Stimulated activated naive CD8-positive, alpha-beta T cell treated with anti-CD3 and anti-CD28 coated beads, Interleukin-15, amount 100 ng/mL, for 72 hours (primary cell): ENCODE measurements around the gene SUMF1.
A peak's percentile ranks its signal among the peaks of the same experiment; 100 is the strongest.
"Not testable (repeated sequence)": the region's sequence is repeated elsewhere in the genome, so short reads cannot be mapped to it uniquely, and the experiment has no call there.

Experiments
- ATAC-seq: fragments of 150-1000 bp; cut with Tn5 transposase; 2 replicates; pipeline ENCODE4 v1.10.0; 2021; ENCODE audit warnings: mild to moderate bottlenecking, moderate library complexity
- DNase-seq, 2 donors: peaks; one replicate each; pipeline ENCODE4 v3.0.0; 2021 to 2022
- H3K27ac Mint-ChIP-seq, 2 donors: one replicate each; pipeline ENCODE4 v1.8.0; 2022; ENCODE audit warnings: mild to moderate bottlenecking in 2 of 2, mixed read lengths in 2 of 2, moderate library complexity in 2 of 2
- H3K27me3 Mint-ChIP-seq: one replicate; pipeline ENCODE4 v1.8.0; 2022; ENCODE audit warnings: mixed read lengths
- H3K4me1 Mint-ChIP-seq: one replicate; pipeline ENCODE4 v1.8.0; 2022; ENCODE audit warnings: mild to moderate bottlenecking, mixed read lengths
- H3K4me3 Mint-ChIP-seq, 2 donors: one replicate each; pipeline ENCODE4 v1.8.0; 2022; ENCODE audit warnings: mild to moderate bottlenecking in 2 of 2, mixed read lengths in 2 of 2, moderate library complexity in 1 of 2
- H3K9me3 Mint-ChIP-seq, 2 donors: one replicate each; pipeline ENCODE4 v1.8.0; 2022; ENCODE audit warnings: mixed read lengths in 2 of 2

SUMF1 gene

GRCh38 chr3:4491855-4492207 lies 24.8 kb upstream of the SUMF1 start:
- H3K27ac Mint-ChIP-seq, result no peak overlapping the region

DNA sequence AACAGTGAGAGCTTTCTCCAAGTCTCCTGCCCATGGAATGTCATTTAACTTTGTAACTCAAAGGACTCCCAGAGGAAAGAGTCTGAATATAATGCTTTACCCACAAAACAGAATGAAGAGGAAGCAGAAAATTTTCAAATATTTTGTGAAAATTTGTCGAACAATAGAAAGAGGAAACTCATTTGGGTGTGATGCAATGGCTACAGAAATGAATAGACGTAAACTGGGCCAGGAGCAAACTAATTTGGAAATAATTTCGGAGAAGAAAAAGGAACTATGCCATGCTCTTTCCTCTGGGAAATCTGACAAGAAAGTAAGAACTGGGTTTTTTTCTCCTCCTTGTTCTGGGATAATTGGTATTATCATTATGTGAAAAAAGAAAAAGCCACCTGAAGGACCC lies 11.2 kb upstream of the SUMF1 start:
- Mint-ChIP-seq H3K4me3 (no peak overlapping the region), H3K27ac (no peak overlapping the region), H3K4me1 (peaks cover 12% of the 10 kb centered on the region), H3K9me3 (no peaks in the 10 kb centered on the region), H3K27me3 (peaks cover 16% of the 10 kb centered on the region)
- DNase-seq (no peak), ATAC-seq (no peak)

More at GRCh38 chr3:4491855-4492207, 24.8 kb upstream of the SUMF1 start:
- DNase-seq (no peak), ATAC-seq (no peak)
- Mint-ChIP-seq H3K4me1 (peaks cover 33% of the 10 kb centered on the region), H3K27me3 (peaks cover 10% of the 10 kb centered on the region), H3K9me3 (no peaks in the 10 kb centered on the region), H3K4me3 (peak overlapping the region; percentile 86 to 97)

DNA sequence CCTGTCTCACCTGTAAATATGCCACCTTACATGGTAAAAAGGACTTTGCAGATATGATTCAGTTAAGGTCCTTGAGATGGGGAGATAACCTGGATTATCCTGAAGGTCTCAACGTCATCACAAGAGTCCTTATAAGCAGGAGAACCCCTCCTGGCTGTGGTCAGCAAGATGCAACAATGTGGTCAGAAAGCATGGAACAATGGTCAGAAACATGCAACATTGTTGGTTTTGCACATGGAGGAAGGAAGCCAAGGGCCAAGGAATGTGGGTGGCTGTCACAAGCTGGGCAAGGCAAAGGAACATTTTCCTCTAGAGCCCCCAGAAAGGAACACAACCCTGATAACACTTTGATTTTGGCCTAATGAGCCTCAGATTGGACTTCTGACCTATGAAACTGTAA lies 9.4 kb upstream of the SUMF1 start:
- ATAC-seq, result no peak
- Mint-ChIP-seq H3K4me3 (no peak overlapping the region), H3K27ac (no peak overlapping the region), H3K4me1 (peaks cover 12% of the 10 kb centered on the region), H3K9me3 (no peaks in the 10 kb centered on the region), H3K27me3 (peaks cover 31% of the 10 kb centered on the region)
- no peak for DNase-seq

- no peak for ATAC-seq
- H3K27me3 Mint-ChIP-seq, result peaks cover 31% of the 10 kb centered on the region
- H3K4me3 Mint-ChIP-seq, result no peak overlapping the region
- DNase-seq, result no peak
- peaks cover 12% of the 10 kb centered on the region for H3K4me1 Mint-ChIP-seq
- no peaks in the 10 kb centered on the region for H3K9me3 Mint-ChIP-seq
- H3K27ac Mint-ChIP-seq, result no peak overlapping the region
These were observed 8.7 kb upstream of the SUMF1 start for GRCh38 chr3:4475804-4476203.

DNA sequence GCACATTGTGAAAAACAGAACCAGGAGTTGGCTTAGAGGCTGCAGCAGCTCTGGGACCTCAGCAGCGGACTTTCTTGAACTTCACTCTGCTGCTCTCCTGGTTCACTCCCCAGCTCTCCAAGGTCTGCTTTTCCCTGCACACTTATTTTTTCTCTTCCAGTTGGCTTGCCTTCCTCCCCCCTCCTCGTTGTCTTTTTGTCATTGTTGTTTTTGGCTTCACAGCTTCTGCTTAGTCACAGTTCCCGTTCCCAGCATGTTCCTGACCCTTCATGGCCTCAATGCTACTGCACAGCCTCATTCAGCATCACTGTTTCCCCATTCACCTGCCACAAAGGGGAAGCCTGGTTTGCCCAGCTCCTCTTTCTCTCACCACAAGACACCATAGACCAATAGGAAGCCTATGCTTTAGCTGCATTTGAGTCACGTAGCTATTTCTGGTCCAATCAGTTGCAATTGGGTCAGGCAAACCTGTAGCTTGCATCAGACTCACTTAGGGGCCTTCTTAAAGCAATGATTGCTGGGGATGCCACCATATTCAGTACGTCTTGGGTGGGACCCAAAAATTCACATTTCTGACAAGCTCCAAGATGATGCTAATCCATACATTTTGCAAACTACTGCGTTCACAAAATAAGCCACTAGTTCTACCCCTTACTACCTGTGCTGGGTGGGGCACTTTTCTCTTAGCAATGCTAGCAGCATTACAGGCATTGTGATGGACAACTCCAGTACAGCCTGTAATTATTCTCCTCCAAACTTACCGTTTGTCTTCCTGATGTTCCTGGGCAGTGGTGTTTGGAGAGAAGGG lies 7.8 kb upstream of the SUMF1 start:
- peak overlapping the region; percentile 28 to 86 for H3K27ac Mint-ChIP-seq
- peaks cover 12% of the 10 kb centered on the region for H3K4me1 Mint-ChIP-seq
- H3K9me3 Mint-ChIP-seq, result no peaks in the 10 kb centered on the region
- H3K4me3 Mint-ChIP-seq, result peak overlapping the region; percentile 67 to 69
- H3K27me3 Mint-ChIP-seq, result peaks cover 31% of the 10 kb centered on the region
- ATAC-seq, result peak; percentile 95
- peak; percentile 27 to 69 for DNase-seq

DNA sequence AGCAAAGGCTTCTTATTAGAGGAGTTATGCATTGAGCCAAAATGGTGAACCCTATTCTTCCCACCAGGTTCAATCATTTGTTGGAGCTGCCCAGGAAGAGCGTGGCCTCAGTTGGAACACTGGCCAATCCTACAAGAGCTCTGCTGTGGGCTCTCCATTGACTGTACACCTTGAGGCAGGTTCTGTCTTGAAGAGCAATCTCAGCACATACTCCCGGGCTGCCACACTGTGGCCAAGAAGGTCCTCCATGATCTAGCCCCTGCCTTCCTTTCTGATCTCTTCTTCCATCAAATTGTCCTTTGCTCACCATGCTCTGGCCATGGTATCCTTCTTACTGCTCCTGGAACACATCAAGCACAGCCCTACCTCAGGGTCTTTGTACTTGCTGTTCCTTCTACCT lies 5.7 kb upstream of the SUMF1 start:
- ATAC-seq (no peak), DNase-seq (no peak)
- Mint-ChIP-seq H3K27me3 (peaks cover 31% of the 10 kb centered on the region), H3K4me1 (peaks cover 13% of the 10 kb centered on the region), H3K9me3 (no peaks in the 10 kb centered on the region), H3K27ac (no peak overlapping the region), H3K4me3 (no peak overlapping the region)

- ATAC-seq, result no peak
- DNase-seq, result no peak
- peaks cover 17% of the 10 kb centered on the region for H3K4me1 Mint-ChIP-seq
- H3K27me3 Mint-ChIP-seq, result peaks cover 31% of the 10 kb centered on the region
- no peak overlapping the region for H3K4me3 Mint-ChIP-seq
- no peaks in the 10 kb centered on the region for H3K9me3 Mint-ChIP-seq
- H3K27ac Mint-ChIP-seq, result no peak overlapping the region
These were observed 5.2 kb upstream of the SUMF1 start for GRCh38 chr3:4472312-4472711.

- H3K4me3 Mint-ChIP-seq, result no peak overlapping the region
- H3K4me1 Mint-ChIP-seq, result peaks cover 21% of the 10 kb centered on the region
- H3K9me3 Mint-ChIP-seq, result no peaks in the 10 kb centered on the region
- no peak for DNase-seq
- H3K27ac Mint-ChIP-seq, result no peak overlapping the region
- H3K27me3 Mint-ChIP-seq, result peaks cover 31% of the 10 kb centered on the region
- ATAC-seq, result no peak
These were observed 4.8 kb upstream of the SUMF1 start for GRCh38 chr3:4471907-4472306.

GRCh38 chr3:4467522-4467867 lies 426 bp upstream of the SUMF1 start:
- Mint-ChIP-seq H3K4me1 (peaks cover 29% of the 10 kb centered on the region), H3K9me3 (no peaks in the 10 kb centered on the region), H3K27me3 (peaks cover 7% of the 10 kb centered on the region), H3K27ac (peak overlapping the region; percentile 86 to 99), H3K4me3 (peak overlapping the region; percentile 92 to 96)
- ATAC-seq (no peak), DNase-seq (no peak)

DNA sequence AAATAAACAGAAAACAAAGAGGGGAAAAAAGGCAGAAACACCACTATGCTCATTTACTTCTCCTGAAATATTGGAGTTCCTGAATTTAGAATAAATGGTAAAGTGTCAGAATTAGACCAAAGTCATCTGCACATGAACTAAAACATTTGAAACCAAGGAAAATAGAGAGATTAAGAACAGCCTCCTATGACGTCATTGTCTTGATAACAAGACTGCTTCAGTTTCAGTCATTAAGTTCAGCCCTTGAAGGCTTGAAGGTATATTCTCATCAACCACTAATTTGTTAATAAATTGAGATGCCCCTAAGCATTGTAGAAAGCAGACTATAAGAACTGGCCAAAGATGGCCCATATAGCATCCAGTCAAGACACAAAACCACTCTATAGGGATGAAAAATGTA lies 2.5 kb downstream of the SUMF1 start:
- DNase-seq (no peak), ATAC-seq (no peak)
- H3K4me3 Mint-ChIP-seq, result no peak overlapping the region
- no peak overlapping the region for H3K27ac Mint-ChIP-seq
- peaks cover 40% of the 10 kb centered on the region for H3K4me1 Mint-ChIP-seq
- no peaks in the 10 kb centered on the region for H3K9me3 Mint-ChIP-seq
- no peaks in the 10 kb centered on the region for H3K27me3 Mint-ChIP-seq

- Mint-ChIP-seq H3K4me1 (peaks cover 37% of the 10 kb centered on the region), H3K4me3 (no peak overlapping the region), H3K27ac (no peak overlapping the region), H3K9me3 (no peaks in the 10 kb centered on the region), H3K27me3 (no peaks in the 10 kb centered on the region)
- ATAC-seq (no peak), DNase-seq (no peak)
These were observed 4.6 kb downstream of the SUMF1 start for GRCh38 chr3:4462369-4463040.

- Mint-ChIP-seq H3K4me3 (no peak overlapping the region), H3K9me3 (no peaks in the 10 kb centered on the region)
- no peak for ATAC-seq
These were observed 5.5 kb downstream of the SUMF1 start for GRCh38 chr3:4461468-4462090.

DNA sequence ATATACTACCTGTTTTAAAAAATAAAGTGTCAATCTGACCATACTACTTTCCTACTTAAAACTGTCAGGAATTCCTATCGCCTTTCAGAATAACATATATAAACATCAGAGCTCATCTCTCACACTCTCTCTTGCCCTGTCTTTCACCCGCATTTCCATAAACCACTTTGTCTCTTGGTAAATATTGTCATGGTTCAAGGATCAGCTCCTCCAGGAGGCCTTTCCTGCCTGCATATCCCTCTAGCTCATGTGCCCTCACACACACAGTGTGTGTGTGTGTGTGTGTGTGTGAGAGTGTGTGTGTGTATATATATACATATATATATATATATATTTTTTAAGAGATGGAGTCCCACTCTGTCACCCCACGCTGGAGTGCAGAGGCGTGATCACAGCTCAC lies 6.7 kb downstream of the SUMF1 start:
- Mint-ChIP-seq H3K4me1 (peaks cover 15% of the 10 kb centered on the region), H3K27ac (no peak overlapping the region), H3K4me3 (no peak overlapping the region), H3K9me3 (no peaks in the 10 kb centered on the region), H3K27me3 (no peaks in the 10 kb centered on the region)
- DNase-seq (no peak), ATAC-seq (no peak)

More at GRCh38 chr3:4461468-4462090, 5.5 kb downstream of the SUMF1 start:
- DNase-seq, result no peak
- peaks cover 28% of the 10 kb centered on the region for H3K4me1 Mint-ChIP-seq
- no peaks in the 10 kb centered on the region for H3K27me3 Mint-ChIP-seq
- H3K27ac Mint-ChIP-seq, result no peak overlapping the region

- ATAC-seq, result no peak
- peaks cover 11% of the 10 kb centered on the region for H3K4me1 Mint-ChIP-seq
- H3K27ac Mint-ChIP-seq, result no peak overlapping the region
- no peak overlapping the region for H3K4me3 Mint-ChIP-seq
- no peaks in the 10 kb centered on the region for H3K9me3 Mint-ChIP-seq
- H3K27me3 Mint-ChIP-seq, result no peaks in the 10 kb centered on the region
- no peak for DNase-seq
These were observed 8.1 kb downstream of the SUMF1 start for GRCh38 chr3:4458961-4459360.

GRCh38 chr3:4456780-4457179 lies 10.3 kb downstream of the SUMF1 start:
- H3K9me3 Mint-ChIP-seq, H3K27ac Mint-ChIP-seq, H3K4me1 Mint-ChIP-seq, H3K4me3 Mint-ChIP-seq, DNase-seq, H3K27me3 Mint-ChIP-seq, ATAC-seq: not testable (repeated sequence)

GRCh38 chr3:4454142-4454541 lies 12.9 kb downstream of the SUMF1 start:
- Mint-ChIP-seq H3K27ac (no peak overlapping the region), H3K9me3 (no peaks in the 10 kb centered on the region), H3K4me1 (no peaks in the 10 kb centered on the region), H3K4me3 (no peak overlapping the region), H3K27me3 (no peaks in the 10 kb centered on the region)
- DNase-seq, result no peak
- ATAC-seq, result no peak
